ENCODE results near the gene HBG2. TPM values are rescaled to one million over a fixed set of nuclear protein-coding genes. Genes with fewer than 3 reads are reported as not detected.

HBG2 gene
- total and polyA plus RNA-seq, 2 of the 13 experiments (the other 11 are each of a cell fraction or from before 2014, with no cell fraction given), result not detected

DNA sequence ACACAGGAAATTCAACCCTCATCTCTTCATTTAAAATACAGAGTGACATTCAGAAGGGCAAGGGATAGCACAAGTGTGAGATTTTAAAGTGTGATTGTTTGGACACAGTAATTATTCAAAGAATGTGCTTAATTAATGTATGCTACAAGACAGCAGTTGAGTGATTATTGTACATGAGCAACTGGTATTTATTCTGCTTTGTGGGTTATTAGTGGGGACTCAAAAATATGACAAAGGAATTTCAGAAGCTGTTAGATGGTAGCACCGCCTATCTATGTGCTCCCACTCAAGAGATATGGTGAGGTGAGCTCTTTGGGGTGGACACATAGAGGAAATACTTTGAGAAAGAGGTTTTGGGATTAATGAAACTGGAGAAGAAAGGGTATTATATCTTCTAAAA lies 14.5 kb downstream of the HBG2 start (continued):
- TF ChIP-seq MIXL1 (CRISPR knock-in tag; IDR thresholded peaks at IDR 0.05) (no peak), ZNF33A (CRISPR knock-in tag; IDR thresholded peaks at IDR 0.05; ENCODE audit: borderline replicate concordance) (no peak)
- TF ChIP-seq, protein P1, sequence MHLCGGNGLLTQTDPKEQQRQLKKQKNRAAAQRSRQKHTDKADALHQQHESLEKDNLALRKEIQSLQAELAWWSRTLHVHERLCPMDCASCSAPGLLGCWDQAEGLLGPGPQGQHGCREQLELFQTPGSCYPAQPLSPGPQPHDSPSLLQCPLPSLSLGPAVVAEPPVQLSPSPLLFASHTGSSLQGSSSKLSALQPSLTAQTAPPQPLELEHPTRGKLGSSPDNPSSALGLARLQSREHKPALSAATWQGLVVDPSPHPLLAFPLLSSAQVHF (CRISPR knock-in tag; IDR thresholded peaks at IDR 0.05), result no peak

DNA sequence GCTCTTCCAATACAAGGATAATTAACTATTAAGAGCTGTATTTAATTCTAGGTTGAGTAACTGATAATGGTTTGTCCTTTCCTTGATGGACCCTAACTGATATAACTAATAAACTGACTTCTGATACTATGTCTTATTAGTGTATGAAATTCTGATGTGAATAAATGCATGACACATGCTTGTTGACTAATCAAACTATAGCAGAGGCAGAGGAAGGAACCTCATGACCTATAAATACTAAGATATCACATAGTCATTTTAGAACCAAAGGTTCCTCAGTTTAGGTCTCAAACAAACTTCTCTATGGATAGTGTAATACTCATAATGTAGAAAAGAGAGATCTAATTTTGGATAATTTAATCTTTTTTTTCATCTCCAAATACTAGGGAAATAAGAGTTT lies 15.5 kb downstream of the HBG2 start:
- ChIA-PET CTCF (ENCODE audit: low intra/inter-chr PET ratio, low total read pairs) (no interaction called here), POLR2A (no interaction called here)
- DNase-seq (ENCODE audit: low spot score), result no peak
- H3K4me3 ChIP-seq (replicated peaks in 1 of 3; ENCODE audit: insufficient read depth in 1 of 3, low read depth in 2 of 3, low read length in 3 of 3), result no peak overlapping the region
- no peaks in the 10 kb centered on the region for H3K79me2 ChIP-seq (ENCODE audit: insufficient read depth, low read length)
- no peaks in the 10 kb centered on the region for H3K9me3 ChIP-seq (ENCODE audit: low read length)
- H3K4me2 ChIP-seq (ENCODE audit: low read depth, low read length), result no peak overlapping the region
- intact Hi-C loops (cut with micrococcal nuclease; ENCODE audit: unreplicated experiment) (no loop called here), in situ Hi-C loops (cut with HindIII; ENCODE audit: extremely low pct_ligation_motif_present, low pct_unique_long_range_greater_than_20kb) (no loop called here)
- H3K9ac ChIP-seq (ENCODE audit: insufficient read depth, low read depth, low read length), result no peak overlapping the region
- ATAC-seq, result no peak
- no peaks in the 10 kb centered on the region; the same call in 1 of the 2 replicates for H4K20me1 ChIP-seq (ENCODE audit: insufficient read depth, low read length)
- no peaks in the 10 kb centered on the region for H3K4me1 ChIP-seq (ENCODE audit: insufficient read depth, low read length)
- FAIRE-seq, result no peak
- no peak for TF ChIP-seq TGIF2 (CRISPR knock-in tag; IDR thresholded peaks at IDR 0.05)
- no peak for TF ChIP-seq ZNF136 (CRISPR knock-in tag; IDR thresholded peaks at IDR 0.05; ENCODE audit: low read depth)
- TF ChIP-seq ZNF878 (CRISPR knock-in tag; IDR thresholded peaks at IDR 0.05), result no peak
- H3K27ac ChIP-seq (ENCODE audit: extremely low read length, insufficient read depth, low read length), result no peak overlapping the region
- no peak overlapping the region for H2AFZ ChIP-seq (ENCODE audit: low read length)
- no TSS peak for BruUV-seq (replicated peaks)
- H3K36me3 ChIP-seq (replicated peaks in 1 of 2; ENCODE audit: control insufficient read depth in 1 of 2, insufficient read depth in 2 of 2, low read length in 2 of 2), result no peaks in the 10 kb centered on the region
- H3K27me3 ChIP-seq (ENCODE audit: control insufficient read depth in 1 of 2, insufficient read depth in 2 of 2, low read length in 2 of 2), result 0 out of 5 replicates have a peak, but pooled peaks cover 0 to 5% of the 10 kb centered on the region in 2 experiments

DNA sequence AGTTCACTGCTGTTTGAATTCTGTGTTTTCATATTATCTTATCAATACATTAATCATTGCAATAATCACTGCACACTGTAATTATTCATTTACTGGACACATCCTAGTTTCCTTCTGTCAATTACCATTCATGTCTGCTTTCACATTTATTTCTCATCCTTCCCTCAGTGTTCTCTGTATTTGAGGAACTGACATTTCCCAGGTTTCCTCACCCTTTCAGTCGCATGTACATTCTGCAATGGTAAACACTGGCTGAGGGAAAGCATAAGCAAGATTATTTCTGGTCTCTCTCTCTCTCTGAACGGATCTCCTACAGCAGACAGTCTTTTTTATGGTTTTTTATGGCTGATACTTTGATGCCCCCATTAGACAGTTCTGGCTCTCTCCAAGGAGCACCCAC lies 16.1 kb downstream of the HBG2 start:
- CTCF ChIA-PET (ENCODE audit: low intra/inter-chr PET ratio, low total read pairs), result no interaction called here
- TF ChIP-seq MED13 (CRISPR knock-in tag; IDR thresholded peaks at IDR 0.05) (no peak), NONO (IDR thresholded peaks at IDR 0.05) (no peak), NONO (CRISPR knock-in tag; conservative IDR thresholded peaks at IDR 0.05) (no peak), ZNF564 (CRISPR knock-in tag; IDR thresholded peaks at IDR 0.05) (no peak), KLF12 (CRISPR knock-in tag; IDR thresholded peaks at IDR 0.05; ENCODE audit: borderline replicate concordance) (no peak), ZFP36L2 (CRISPR knock-in tag; IDR thresholded peaks at IDR 0.05) (no peak), HMGA1 (CRISPR knock-in tag; conservative IDR thresholded peaks at IDR 0.05) (no peak), RAD51 (IDR thresholded peaks at IDR 0.05; ENCODE audit: borderline replicate concordance) (no peak)
- TF ChIP-seq, protein P2, sequence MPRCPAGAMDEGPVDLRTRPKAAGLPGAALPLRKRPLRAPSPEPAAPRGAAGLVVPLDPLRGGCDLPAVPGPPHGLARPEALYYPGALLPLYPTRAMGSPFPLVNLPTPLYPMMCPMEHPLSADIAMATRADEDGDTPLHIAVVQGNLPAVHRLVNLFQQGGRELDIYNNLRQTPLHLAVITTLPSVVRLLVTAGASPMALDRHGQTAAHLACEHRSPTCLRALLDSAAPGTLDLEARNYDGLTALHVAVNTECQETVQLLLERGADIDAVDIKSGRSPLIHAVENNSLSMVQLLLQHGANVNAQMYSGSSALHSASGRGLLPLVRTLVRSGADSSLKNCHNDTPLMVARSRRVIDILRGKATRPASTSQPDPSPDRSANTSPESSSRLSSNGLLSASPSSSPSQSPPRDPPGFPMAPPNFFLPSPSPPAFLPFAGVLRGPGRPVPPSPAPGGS (CRISPR knock-in tag; IDR thresholded peaks at IDR 0.05), result no peak
- TF ChIP-seq, protein P3, sequence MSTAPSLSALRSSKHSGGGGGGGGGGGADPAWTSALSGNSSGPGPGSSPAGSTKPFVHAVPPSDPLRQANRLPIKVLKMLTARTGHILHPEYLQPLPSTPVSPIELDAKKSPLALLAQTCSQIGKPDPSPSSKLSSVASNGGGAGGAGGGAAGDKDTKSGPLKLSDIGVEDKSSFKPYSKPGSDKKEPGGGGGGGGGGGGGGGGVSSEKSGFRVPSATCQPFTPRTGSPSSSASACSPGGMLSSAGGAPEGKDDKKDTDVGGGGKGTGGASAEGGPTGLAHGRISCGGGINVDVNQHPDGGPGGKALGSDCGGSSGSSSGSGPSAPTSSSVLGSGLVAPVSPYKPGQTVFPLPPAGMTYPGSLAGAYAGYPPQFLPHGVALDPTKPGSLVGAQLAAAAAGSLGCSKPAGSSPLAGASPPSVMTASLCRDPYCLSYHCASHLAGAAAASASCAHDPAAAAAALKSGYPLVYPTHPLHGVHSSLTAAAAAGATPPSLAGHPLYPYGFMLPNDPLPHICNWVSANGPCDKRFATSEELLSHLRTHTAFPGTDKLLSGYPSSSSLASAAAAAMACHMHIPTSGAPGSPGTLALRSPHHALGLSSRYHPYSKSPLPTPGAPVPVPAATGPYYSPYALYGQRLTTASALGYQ (CRISPR knock-in tag; IDR thresholded peaks at IDR 0.05), result no peak

More for the DNA sequence above, 16.1 kb downstream of the HBG2 start:
- 2% methylated on average over 2 of the region's 2 CpGs for WGBS (ENCODE audit: low lambda C conversion rate)
- no peaks in the 10 kb centered on the region for H3K79me2 ChIP-seq (ENCODE audit: insufficient read depth, low read length)
- H3K4me2 ChIP-seq (ENCODE audit: low read depth, low read length), result no peak overlapping the region
- H3K27ac ChIP-seq (ENCODE audit: extremely low read length, insufficient read depth, low read length), result no peak overlapping the region
- H3K9ac ChIP-seq (ENCODE audit: insufficient read depth, low read depth, low read length), result no peak overlapping the region
- POLR2A ChIA-PET, result no interaction called here
- in situ Hi-C loops (cut with HindIII; ENCODE audit: extremely low pct_ligation_motif_present, low pct_unique_long_range_greater_than_20kb), result no loop called here
- 0 out of 5 replicates have a peak, but pooled peaks cover 0 to 3% of the 10 kb centered on the region in 2 experiments for H3K27me3 ChIP-seq (ENCODE audit: control insufficient read depth in 1 of 2, insufficient read depth in 2 of 2, low read length in 2 of 2)
- no peak for ATAC-seq
- no peaks in the 10 kb centered on the region; the same call in 1 of the 2 replicates for H4K20me1 ChIP-seq (ENCODE audit: insufficient read depth, low read length)
- no peaks in the 10 kb centered on the region for H3K36me3 ChIP-seq (replicated peaks in 1 of 2; ENCODE audit: control insufficient read depth in 1 of 2, insufficient read depth in 2 of 2, low read length in 2 of 2)
- no peaks in the 10 kb centered on the region for H3K9me3 ChIP-seq (ENCODE audit: low read length)
- DNase-seq (ENCODE audit: low spot score), result no peak
- no TSS peak for BruUV-seq (replicated peaks)
- H2AFZ ChIP-seq (ENCODE audit: low read length), result no peak overlapping the region
- H3K4me1 ChIP-seq (ENCODE audit: insufficient read depth, low read length), result no peaks in the 10 kb centered on the region
- intact Hi-C loops (cut with micrococcal nuclease; ENCODE audit: unreplicated experiment), result no loop called here
- no peak for FAIRE-seq
- no peak overlapping the region for H3K4me3 ChIP-seq (replicated peaks in 1 of 3; ENCODE audit: insufficient read depth in 1 of 3, low read depth in 2 of 3, low read length in 3 of 3)
